ENCODE measurements around the gene SCP2.
"Not testable (repeated sequence)": the region's sequence is repeated elsewhere in the genome, so short reads cannot be mapped to it uniquely, and the experiment has no call there.

The SCP2 gene

DNA sequence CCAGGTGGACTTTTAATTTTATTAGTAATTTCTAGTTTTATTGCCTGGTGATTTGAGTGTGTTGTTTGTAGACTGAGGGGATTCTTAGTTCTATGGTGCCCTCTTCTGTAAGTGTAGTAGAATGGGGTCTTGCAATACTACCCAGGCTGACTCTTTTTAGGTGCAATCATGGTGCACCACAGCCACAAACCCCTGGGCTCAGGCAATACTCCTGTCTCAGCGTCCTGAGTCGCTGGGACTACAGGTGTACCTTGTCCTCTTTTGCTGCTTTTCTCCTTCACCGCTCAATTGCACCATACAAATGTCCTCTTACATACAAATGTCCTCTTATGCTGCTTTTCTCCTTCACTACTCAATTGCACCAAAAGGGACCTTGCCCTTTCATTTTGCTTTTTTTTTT, 43.1 kb downstream of the SCP2 start:
- 0 out of 3 replicates have a peak, but pooled peaks have one; percentile 42 for ATAC-seq (ENCODE audit: low read depth)
- DNase-seq (ENCODE audit: low spot score) = no peak
- no peak overlapping the region for H3K4me3 ChIP-seq (ENCODE audit: severe bottlenecking)
- no peak overlapping the region for H3K27ac ChIP-seq (ENCODE audit: poor library complexity, severe bottlenecking)
- H3K36me3 ChIP-seq (ENCODE audit: low read depth) = no peaks in the 10 kb centered on the region; the same call in 1 of the 2 replicates
- H3K27me3 ChIP-seq (ENCODE audit: insufficient read depth, poor library complexity, severe bottlenecking) = no peaks in the 10 kb centered on the region
- no peaks in the 10 kb centered on the region for H3K9me3 ChIP-seq (ENCODE audit: severe bottlenecking)
- TF ChIP-seq, protein P1, sequence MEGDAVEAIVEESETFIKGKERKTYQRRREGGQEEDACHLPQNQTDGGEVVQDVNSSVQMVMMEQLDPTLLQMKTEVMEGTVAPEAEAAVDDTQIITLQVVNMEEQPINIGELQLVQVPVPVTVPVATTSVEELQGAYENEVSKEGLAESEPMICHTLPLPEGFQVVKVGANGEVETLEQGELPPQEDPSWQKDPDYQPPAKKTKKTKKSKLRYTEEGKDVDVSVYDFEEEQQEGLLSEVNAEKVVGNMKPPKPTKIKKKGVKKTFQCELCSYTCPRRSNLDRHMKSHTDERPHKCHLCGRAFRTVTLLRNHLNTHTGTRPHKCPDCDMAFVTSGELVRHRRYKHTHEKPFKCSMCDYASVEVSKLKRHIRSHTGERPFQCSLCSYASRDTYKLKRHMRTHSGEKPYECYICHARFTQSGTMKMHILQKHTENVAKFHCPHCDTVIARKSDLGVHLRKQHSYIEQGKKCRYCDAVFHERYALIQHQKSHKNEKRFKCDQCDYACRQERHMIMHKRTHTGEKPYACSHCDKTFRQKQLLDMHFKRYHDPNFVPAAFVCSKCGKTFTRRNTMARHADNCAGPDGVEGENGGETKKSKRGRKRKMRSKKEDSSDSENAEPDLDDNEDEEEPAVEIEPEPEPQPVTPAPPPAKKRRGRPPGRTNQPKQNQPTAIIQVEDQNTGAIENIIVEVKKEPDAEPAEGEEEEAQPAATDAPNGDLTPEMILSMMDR (IDR thresholded peaks at IDR 0.05; ENCODE audit: poor library complexity, severe bottlenecking) = peak; percentile 36
- H3K4me1 ChIP-seq (ENCODE audit: insufficient read depth, poor library complexity, severe bottlenecking) = no peaks in the 10 kb centered on the region

DNA sequence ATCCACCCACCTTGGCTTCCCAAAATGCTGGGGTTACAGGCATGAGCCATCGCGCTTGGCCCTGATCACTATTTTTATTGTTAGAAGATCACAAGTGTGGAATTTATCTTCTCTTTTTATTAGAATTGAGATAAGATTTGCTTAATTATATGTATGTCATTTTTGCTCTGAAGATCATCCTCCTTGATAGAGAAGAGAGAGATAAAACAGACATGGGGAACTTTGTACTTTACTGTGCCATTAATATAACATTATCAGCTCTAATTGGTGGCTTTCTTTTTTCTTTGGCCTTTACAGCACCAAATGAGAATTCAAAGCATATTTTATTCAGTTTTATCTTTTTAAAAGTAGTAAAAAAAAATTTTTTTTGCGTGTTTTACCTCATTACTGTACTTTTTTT, 46.8 kb downstream of the SCP2 start:
- TF ChIP-seq, protein P1 (IDR thresholded peaks at IDR 0.05; ENCODE audit: poor library complexity, severe bottlenecking) = no peak
- no peak overlapping the region for H3K27ac ChIP-seq (ENCODE audit: poor library complexity, severe bottlenecking)
- H3K4me1 ChIP-seq (ENCODE audit: insufficient read depth, poor library complexity, severe bottlenecking) = no peaks in the 10 kb centered on the region
- no peaks in the 10 kb centered on the region for H3K27me3 ChIP-seq (ENCODE audit: insufficient read depth, poor library complexity, severe bottlenecking)
- no peak overlapping the region for H3K4me3 ChIP-seq (ENCODE audit: severe bottlenecking)
- no peak for ATAC-seq (ENCODE audit: low read depth)
- H3K9me3 ChIP-seq (ENCODE audit: severe bottlenecking) = peaks cover 3% of the 10 kb centered on the region
- peaks cover 15% of the 10 kb centered on the region for H3K36me3 ChIP-seq (ENCODE audit: low read depth)
- no peak for DNase-seq (ENCODE audit: low spot score)

DNA sequence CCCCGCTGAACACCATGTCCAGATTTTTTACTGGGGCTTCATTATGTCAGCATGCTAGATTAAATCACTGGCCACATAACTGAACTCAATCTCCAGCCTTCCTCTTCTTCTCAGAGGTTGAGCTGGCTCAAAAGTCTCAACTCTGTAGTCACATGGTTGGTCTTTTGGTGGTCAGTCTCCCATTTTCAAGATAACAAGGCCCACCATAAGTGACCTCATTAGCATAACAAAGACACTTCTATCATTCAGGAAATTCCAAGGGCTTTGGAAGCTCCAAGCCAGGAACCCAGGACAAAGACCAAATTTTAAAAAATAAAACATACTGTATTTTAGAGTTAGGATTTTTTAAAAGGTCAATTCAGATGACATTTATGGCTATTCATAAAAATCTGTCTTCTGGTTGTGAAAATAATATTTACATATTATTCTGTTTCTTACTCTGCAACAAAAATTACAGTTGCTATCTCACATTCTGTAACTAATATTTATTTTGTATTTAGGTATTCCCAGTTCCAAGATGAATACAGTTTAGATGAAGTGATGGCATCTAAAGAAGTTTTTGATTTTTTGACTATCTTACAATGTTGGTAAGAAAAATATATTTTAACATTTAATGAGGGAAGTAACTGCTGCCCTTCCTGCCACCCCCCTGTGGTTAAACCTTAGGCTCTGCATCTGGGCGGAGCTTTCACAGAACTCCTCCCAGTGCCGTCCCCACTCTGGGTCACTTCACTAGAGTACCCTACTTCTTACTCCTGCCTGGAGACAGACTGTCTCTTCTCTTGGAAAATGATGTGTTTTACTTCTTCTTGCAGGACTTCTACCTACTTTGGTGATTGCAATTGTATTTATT, 49.3 kb downstream of the SCP2 start:
- peaks cover 3% of the 10 kb centered on the region for H3K9me3 ChIP-seq (ENCODE audit: severe bottlenecking)
- ATAC-seq (ENCODE audit: low read depth) (no peak), DNase-seq (ENCODE audit: low spot score) (no peak)
- H3K4me1 ChIP-seq (ENCODE audit: insufficient read depth, poor library complexity, severe bottlenecking) = no peaks in the 10 kb centered on the region
- H3K36me3 ChIP-seq (ENCODE audit: low read depth) = peaks cover 16% of the 10 kb centered on the region
- no peak overlapping the region for H3K4me3 ChIP-seq (ENCODE audit: severe bottlenecking)
- no peaks in the 10 kb centered on the region for H3K27me3 ChIP-seq (ENCODE audit: insufficient read depth, poor library complexity, severe bottlenecking)
- no peak overlapping the region for H3K27ac ChIP-seq (ENCODE audit: poor library complexity, severe bottlenecking)
- TF ChIP-seq, protein P1 (IDR thresholded peaks at IDR 0.05; ENCODE audit: poor library complexity, severe bottlenecking) = no peak

DNA sequence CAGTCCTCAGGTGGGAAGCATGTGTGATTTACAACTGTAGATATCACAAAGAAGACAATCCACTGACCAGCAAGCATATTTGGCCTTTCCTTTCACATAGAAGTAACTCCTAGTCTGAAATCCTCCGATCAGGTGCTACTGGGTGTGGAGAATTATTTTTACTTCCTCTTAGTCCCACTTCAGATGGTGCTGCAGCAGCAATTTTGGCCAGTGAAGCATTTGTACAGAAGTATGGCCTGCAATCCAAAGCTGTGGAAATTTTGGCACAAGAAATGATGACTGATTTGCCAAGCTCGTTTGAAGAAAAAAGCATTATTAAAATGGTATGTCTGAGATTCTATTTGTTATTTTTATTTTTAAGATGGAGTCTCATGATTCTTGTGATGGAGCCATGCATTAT, 51.0 kb downstream of the SCP2 start:
- H3K4me1 ChIP-seq (ENCODE audit: insufficient read depth, poor library complexity, severe bottlenecking) = no peaks in the 10 kb centered on the region
- H3K27ac ChIP-seq (ENCODE audit: poor library complexity, severe bottlenecking) = no peak overlapping the region
- H3K9me3 ChIP-seq (ENCODE audit: severe bottlenecking) = peaks cover 3% of the 10 kb centered on the region
- H3K36me3 ChIP-seq (ENCODE audit: low read depth) = peaks cover 16% of the 10 kb centered on the region
- TF ChIP-seq, protein P1 (IDR thresholded peaks at IDR 0.05; ENCODE audit: poor library complexity, severe bottlenecking) = no peak
- no peak overlapping the region for H3K4me3 ChIP-seq (ENCODE audit: severe bottlenecking)
- no peaks in the 10 kb centered on the region for H3K27me3 ChIP-seq (ENCODE audit: insufficient read depth, poor library complexity, severe bottlenecking)
- no peak for DNase-seq (ENCODE audit: low spot score)
- no peak for ATAC-seq (ENCODE audit: low read depth)

DNA sequence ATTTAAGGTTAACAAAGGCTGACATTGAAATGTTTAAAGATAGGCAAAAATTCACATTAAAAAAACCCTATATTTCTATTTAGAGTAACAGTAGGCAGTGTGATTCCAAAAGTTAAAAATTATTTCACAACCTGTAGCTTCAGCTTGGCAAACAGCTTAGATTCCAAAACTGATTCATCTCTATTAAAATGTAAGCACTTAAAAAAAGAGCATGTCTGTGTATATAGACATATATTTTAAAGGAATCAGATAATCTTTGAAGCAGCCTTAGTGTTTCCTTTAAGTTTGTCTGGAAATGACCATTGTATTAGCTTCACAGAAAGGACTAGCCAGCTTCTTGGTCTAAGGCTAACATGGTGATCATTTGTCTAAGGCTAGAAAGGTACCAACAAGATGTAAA, 65.7 kb downstream of the SCP2 start:
- not testable (repeated sequence) for DNase-seq (ENCODE audit: low spot score); H3K27me3 ChIP-seq (ENCODE audit: insufficient read depth, poor library complexity, severe bottlenecking); H3K27ac ChIP-seq (ENCODE audit: poor library complexity, severe bottlenecking); H3K4me3 ChIP-seq (ENCODE audit: severe bottlenecking); H3K36me3 ChIP-seq (ENCODE audit: low read depth); ATAC-seq (ENCODE audit: low read depth); H3K4me1 ChIP-seq (ENCODE audit: insufficient read depth, poor library complexity, severe bottlenecking); H3K9me3 ChIP-seq (ENCODE audit: severe bottlenecking)

Measured in RWPE2 (cell line).